ENCODE results near the gene CFAP126.
"Not testable (repeated sequence)": the region's sequence is repeated elsewhere in the genome, so short reads cannot be mapped to it uniquely, and the experiment has no call there.

The CFAP126 gene, protein sequence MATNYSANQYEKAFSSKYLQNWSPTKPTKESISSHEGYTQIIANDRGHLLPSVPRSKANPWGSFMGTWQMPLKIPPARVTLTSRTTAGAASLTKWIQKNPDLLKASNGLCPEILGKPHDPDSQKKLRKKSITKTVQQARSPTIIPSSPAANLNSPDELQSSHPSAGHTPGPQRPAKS

DNA sequence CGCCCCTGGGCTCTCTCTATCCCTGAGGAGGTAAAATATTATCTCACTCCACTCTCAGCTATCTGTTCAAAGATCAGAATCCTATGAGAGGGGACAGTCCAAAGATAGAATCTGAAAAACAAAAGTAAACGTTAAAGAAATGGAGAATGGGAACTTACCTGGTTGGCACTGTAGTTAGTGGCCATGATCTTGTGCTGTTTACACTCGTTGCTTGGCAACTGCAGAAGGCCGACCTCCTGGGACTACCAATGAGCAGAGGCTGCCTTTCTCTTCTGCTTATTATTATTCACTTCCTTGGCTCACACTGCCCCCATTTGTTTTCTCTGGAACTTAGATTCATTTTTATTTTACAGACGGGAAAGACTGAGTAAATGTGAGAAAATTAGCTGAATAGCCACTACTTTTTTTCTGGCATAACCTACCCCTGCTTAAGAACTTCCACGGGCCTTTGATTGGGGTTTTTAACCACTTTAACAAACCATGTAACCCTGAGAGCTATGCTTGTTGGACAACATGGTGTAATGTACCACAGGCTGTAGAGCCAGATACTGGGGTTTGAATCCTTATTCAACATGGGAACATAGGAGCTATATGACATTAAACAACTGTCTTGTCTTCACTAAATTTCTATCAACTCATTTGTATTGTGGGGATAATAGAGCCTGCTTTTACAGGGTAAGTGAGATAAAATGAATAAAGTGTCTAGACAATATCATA lies at the start of gene CFAP126:
Gene CFAP126, minus strand, starts transcription at position 193 of the 717 bp plus-strand sequence. Its CDS starts 8 bp downstream, at position 185.
- peak; percentile 33 for DNase-seq (ENCODE audit: low spot score)

GRCh38 chr1:161413050-161413449 lies 45.4 kb upstream of the CFAP126 start:
- not testable (repeated sequence) for DNase-seq (ENCODE audit: low spot score)

DNA sequence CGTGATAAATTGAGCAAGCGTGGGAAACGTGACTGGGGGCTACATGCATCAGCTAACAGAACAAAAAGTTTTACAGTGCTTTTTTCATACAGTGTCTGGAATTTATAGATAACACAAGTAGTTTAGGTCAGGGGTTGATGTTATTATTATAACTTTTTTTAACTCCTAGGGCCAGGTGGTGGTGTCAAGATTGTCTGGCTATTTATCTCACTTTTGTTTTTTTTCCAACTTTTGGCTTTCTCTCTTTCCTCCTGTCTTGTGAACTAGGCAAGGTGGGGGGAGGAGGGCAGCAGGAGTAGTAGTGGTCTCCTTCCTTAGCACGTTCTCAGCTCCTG lies 42.9 kb upstream of the CFAP126 start:
- DNase-seq (ENCODE audit: low spot score): not testable (repeated sequence)

DNA sequence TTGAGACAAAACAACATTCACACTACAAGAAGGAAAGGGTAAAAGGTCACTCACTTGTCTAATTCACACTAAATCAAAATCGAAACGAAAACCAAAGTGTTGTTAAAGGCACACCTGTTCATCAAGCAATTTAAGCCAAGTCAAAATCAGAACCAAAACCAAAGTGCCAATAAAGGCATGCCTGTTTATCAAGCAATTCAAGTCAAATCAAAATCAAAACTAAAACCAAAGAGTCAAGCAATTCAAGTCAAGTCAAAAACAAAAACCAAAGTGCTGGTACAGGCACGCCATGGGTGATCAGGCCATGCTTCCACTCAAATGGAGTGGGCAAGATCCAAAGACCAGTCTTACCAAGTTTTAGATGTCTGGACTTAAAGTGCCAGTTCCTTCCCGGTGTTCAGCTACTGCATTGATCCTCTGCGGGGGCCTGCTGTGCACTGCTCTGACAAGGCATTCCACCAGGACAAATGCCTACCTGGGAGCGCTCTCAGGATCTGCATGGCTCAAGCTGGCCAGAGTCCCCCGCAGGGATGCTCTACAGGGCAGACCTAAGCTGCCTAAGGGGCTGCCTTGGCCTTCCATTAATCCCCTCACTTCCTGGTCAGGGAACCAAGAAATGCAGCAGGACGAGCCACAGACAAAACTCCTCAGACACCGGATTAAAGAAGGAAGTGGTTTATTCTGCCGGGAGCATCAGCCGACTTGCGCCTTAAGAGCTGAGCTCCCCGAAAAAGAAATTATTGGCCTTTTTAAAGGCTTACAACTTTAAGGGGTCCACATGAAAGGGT lies 42.4 kb upstream of the CFAP126 start:
- not testable (repeated sequence) for DNase-seq (ENCODE audit: low spot score)

GRCh38 chr1:161408429-161409052 lies 40.9 kb upstream of the CFAP126 start:
- DNase-seq (ENCODE audit: low spot score): no peak

DNA sequence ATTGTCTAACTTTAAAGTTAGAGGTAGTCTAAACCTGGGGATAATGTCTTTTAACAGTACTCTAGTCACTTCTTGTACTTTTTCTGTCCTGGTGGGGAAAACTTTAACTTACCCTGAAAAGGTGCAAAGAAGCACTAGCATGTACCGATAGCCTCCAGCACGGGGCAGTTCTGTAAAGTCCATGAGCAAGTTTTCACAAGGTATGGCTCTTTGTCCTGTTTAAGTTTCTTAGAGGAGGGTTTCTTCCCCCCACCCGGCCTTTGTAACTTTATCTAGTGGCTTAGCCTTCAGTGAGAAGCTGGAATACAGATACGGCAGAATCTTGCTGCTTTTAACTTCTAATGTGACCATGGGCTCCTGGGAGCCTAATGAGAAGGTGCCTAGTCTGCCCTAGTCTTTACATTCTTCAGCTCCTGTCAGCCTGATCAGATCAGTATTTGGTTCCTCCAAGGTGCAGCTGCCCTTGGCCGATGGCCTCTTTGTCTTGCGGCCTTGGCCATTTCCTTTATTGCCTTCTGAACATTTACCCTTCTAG lies 39.8 kb upstream of the CFAP126 start:
- DNase-seq (ENCODE audit: low spot score): no peak

DNA sequence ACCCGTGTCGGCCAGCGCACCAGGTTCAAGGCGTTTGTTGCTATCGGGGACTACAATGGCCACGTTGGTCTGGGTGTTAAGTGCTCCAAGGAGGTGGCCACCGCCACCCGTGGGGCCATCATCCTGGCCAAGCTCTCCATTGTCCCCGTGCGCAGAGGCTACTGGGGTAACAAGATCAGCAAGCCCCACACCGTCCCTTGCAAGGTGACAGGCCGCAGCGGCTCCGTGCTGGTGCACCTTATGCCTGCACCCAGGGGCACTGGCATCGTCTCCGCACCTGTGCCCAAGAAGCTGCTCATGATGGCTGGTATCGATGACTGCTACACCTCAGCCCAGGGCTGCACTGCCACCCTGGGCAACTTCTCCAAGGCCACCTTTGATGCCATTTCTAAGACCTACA lies 38.9 kb upstream of the CFAP126 start:
- not testable (repeated sequence) for DNase-seq (ENCODE audit: low spot score)

- no peak for DNase-seq (ENCODE audit: low spot score)
Measured at GRCh38 chr1:161404051-161404597, 36.4 kb upstream of the CFAP126 start.

GRCh38 chr1:161402446-161402845 lies 34.8 kb upstream of the CFAP126 start:
- DNase-seq (ENCODE audit: low spot score): no peak

- DNase-seq (ENCODE audit: low spot score): peak; percentile 78
Measured at GRCh38 chr1:161399257-161399998, 31.8 kb upstream of the CFAP126 start.

DNA sequence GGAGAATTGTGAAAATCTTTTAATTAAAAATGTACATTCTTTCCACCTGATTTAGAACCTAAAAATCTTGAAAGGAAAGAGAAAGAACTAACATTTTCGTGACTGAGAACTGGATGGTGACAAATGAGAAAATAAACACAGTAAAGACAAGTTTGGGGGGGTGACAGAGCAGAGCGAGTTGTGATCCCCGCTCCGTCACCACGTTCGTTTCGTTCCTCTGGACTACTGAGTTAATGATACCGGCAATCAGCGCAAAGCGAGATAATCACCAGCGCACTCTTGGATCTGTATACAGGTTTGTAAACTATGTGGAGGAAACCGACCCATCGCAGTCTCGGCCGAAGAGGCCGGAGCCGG lies 31.2 kb upstream of the CFAP126 start:
- DNase-seq (ENCODE audit: low spot score): no peak

GRCh38 chr1:161397038-161397437 lies 29.4 kb upstream of the CFAP126 start:
- not testable (repeated sequence) for DNase-seq (ENCODE audit: low spot score)

DNA sequence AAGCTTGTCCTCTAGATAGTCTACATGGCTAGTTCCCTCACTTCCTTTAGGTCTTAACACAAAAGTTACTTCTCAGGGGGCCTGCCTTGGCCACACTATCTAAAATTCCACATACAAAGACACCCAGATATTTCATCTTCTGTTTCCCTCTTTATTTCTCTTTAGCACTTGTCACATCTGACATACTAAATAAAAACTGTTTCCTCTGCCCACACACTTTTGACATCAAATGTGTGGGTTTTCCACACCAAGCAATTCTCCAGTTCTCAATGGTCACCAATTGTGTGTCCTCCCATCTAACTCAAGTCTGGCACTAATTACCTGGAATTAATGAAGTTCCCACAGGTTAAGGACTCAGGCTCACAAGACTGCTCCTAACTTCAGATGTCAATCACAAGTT lies 25.5 kb upstream of the CFAP126 start:
- DNase-seq (ENCODE audit: low spot score): no peak

DNA sequence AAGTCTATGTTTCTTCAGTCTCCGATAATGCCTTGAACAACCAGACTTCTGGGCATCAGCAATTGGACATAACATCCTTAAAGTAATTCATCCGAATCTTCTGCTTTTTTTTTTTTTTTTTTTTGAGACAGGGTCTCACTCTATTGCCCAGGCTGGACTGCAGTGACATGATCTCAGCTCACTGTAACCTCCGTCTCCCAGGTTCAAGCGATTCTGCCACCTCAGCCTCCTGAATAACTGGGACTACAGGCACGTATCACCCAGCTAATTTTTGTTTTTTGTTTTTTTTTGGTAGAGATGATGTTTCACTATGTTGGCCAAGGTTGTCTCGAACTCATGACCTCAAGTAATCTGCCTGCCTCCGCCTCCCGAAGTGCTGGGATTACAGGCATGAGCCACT lies 23.9 kb upstream of the CFAP126 start:
- DNase-seq (ENCODE audit: low spot score): no peak

DNA sequence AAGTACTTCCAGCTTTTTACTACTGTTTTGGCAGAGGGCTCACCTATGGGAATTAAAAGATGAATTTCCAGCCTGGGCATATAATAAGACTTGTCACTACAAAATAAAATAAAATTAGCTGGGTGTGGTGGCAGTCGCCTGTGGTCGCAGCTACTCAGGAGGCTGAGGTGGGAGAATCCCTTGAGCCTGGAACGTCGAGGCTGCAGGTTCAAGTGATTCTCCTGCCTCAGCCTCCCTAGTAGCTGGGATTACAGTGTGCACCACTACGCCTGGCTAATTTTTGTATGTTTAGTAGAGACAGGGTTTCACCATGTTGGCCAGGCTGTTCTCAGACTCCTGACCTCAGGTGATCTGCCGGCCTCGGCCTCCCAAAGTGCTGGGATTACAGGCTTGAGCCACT lies 23.5 kb upstream of the CFAP126 start:
- DNase-seq (ENCODE audit: low spot score): not testable (repeated sequence)

DNA sequence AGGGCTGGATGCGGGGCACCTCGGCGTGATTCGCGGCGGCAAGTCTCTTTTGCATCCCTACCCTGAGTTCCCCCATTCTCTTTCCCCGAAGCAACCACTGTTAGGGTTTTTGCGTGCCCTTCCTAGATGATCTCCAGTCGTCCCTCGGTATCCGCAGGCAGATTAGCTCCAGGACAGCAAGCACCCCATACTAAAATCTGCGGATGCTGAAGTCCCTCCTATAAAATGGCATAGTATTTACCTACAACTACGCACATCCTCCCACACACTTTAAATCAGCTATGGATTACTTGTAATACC lies 22.8 kb upstream of the CFAP126 start:
- peak; percentile 44 for DNase-seq (ENCODE audit: low spot score)

DNA sequence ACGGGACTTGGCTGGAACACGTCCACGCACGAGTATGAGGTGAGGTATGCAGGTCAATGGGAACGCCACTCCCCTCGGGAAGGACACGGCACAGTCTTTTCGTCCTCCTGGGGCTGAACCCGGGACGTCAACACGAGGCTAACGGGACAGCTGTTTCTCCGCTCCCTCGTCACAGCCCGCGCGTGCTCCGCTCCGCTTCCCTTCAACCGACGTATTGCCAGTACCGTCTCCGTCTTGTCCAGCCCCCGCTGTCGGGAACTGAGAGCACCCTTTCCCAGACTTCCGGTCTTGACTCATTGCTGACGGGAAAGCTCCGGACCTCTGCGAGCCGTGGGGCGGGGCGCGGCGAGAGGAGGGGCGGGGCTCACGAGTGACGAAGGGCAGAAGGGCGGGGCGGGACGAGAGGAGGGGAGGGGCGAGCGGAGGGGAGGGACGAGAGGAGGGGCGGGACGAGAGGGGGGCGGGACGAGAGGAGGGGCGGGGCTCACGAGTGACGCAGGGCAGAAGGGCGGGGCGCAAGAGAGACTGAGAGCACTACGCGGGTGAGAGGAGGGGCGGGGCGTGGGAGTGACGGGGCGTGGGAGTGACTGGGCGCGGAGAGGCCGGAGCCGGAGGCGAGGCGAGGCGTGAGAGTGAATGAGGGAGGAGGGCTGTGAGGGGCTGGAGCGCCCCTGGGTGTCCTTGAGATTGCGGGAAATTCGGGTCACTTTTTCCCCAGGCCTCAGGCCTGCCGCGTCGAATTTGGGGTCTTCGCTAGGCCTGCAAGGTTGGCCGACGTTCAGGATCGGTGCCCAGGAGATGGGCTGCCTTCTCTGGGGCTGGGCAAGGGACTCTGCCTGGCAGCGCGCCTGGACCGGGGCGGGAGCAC lies 22.2 kb upstream of the CFAP126 start:
- DNase-seq (ENCODE audit: low spot score): peak; percentile 98

- DNase-seq (ENCODE audit: low spot score): not testable (repeated sequence)
Measured at GRCh38 chr1:161389158-161389557, 21.5 kb upstream of the CFAP126 start.

- no peak for DNase-seq (ENCODE audit: low spot score)
Measured at GRCh38 chr1:161388639-161389038, 21.0 kb upstream of the CFAP126 start.

- peak; percentile 68 for DNase-seq (ENCODE audit: low spot score)
Measured at GRCh38 chr1:161382214-161383019, 14.7 kb upstream of the CFAP126 start.

Measured in GM03348 (cell line).